ENCODE results near the gene PTX4.

The PTX4 gene

DNA sequence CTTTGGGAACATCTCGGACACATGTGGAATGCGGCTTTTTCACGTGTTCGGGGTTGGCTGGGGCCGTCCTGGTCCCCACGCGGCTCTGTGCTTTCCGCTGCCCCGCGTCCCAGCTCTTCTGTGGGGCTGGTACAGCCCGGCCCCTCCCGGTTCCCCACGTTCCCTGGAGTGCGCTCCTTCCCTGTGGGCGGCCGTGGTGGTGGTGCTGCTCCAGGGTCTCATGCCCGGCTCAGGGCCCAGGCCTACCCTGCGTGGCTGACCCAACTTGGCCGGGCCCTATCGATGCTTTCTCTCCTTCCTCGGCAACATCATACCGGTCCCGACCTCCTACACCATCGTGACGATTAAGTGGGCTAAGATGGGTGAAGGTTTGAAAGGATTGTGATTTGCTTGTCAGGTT, 7.7 kb upstream of the PTX4 start:
- H3K4me1 ChIP-seq (ENCODE audit: control insufficient read depth in 1 of 2, insufficient read depth in 2 of 2, low read length in 2 of 2) = peaks cover 13 to 27% of the 10 kb centered on the region in 2 donors
- H3K9me3 ChIP-seq (ENCODE audit: control insufficient read depth in 1 of 2, low read length in 2 of 2) = no peaks in the 10 kb centered on the region
- peaks cover 0 to 39% of the 10 kb centered on the region in 2 donors for H3K36me3 ChIP-seq (ENCODE audit: control insufficient read depth in 1 of 2, insufficient read depth in 2 of 2, low read length in 2 of 2)
- H3K27me3 ChIP-seq (ENCODE audit: low read depth, low read length) = no peaks in the 10 kb centered on the region
- H3K4me3 ChIP-seq (ENCODE audit: low read depth in 1 of 2, low read length in 2 of 2) = no peak overlapping the region
- H3K27ac ChIP-seq (ENCODE audit: low read length) = no peak overlapping the region

GRCh38 chr16:1495889-1496262, 7.1 kb upstream of the PTX4 start:
- Histone ChIP-seq H3K36me3 (ENCODE audit: control insufficient read depth in 1 of 2, insufficient read depth in 2 of 2, low read length in 2 of 2) (peaks cover 0 to 34% of the 10 kb centered on the region in 2 donors), H3K27me3 (ENCODE audit: low read depth, low read length) (no peaks in the 10 kb centered on the region), H3K4me3 (ENCODE audit: low read depth in 1 of 2, low read length in 2 of 2) (no peak overlapping the region), H3K9me3 (ENCODE audit: control insufficient read depth in 1 of 2, low read length in 2 of 2) (no peaks in the 10 kb centered on the region), H3K27ac (ENCODE audit: low read length) (no peak overlapping the region), H3K4me1 (ENCODE audit: control insufficient read depth in 1 of 2, insufficient read depth in 2 of 2, low read length in 2 of 2) (peaks cover 13 to 27% of the 10 kb centered on the region in 2 donors)

GRCh38 chr16:1495211-1495888, 6.6 kb upstream of the PTX4 start:
- H3K4me1 ChIP-seq (ENCODE audit: control insufficient read depth in 1 of 2, insufficient read depth in 2 of 2, low read length in 2 of 2) = peaks cover 13 to 27% of the 10 kb centered on the region in 2 donors
- no peaks in the 10 kb centered on the region for H3K9me3 ChIP-seq (ENCODE audit: control insufficient read depth in 1 of 2, low read length in 2 of 2)
- H3K27me3 ChIP-seq (ENCODE audit: low read depth, low read length) = no peaks in the 10 kb centered on the region
- peaks cover 0 to 29% of the 10 kb centered on the region in 2 donors for H3K36me3 ChIP-seq (ENCODE audit: control insufficient read depth in 1 of 2, insufficient read depth in 2 of 2, low read length in 2 of 2)
- no peak overlapping the region for H3K4me3 ChIP-seq (ENCODE audit: low read depth in 1 of 2, low read length in 2 of 2)
- H3K27ac ChIP-seq (ENCODE audit: low read length) = no peak overlapping the region

DNA sequence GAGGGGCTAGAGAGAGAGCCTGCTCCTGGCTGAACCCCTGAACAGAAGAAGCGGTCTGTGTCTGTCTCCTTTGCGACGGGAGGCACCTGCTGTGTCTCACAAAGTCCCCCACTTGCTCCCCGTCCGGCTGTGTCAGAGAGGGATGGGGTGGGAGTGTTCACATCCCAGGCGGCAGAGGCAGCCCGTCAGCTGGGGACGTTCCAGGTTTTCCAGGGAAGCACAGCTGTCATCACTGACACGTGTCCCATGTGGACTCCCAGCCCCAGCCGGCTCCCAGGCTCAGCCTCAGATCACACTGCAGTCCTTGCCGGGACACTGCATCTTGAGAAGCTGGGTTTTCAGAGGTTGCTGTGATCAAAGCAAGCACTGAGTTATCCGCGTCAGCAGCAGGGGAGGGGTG, 6.0 kb upstream of the PTX4 start:
- Histone ChIP-seq H3K9me3 (ENCODE audit: control insufficient read depth in 1 of 2, low read length in 2 of 2) (no peaks in the 10 kb centered on the region), H3K36me3 (ENCODE audit: control insufficient read depth in 1 of 2, insufficient read depth in 2 of 2, low read length in 2 of 2) (peaks cover 0 to 22% of the 10 kb centered on the region in 2 donors), H3K27me3 (ENCODE audit: low read depth, low read length) (no peaks in the 10 kb centered on the region), H3K4me3 (ENCODE audit: low read depth in 1 of 2, low read length in 2 of 2) (peak overlapping the region; percentile 65 to 93), H3K27ac (ENCODE audit: low read length) (no peak overlapping the region), H3K4me1 (ENCODE audit: control insufficient read depth in 1 of 2, insufficient read depth in 2 of 2, low read length in 2 of 2) (peaks cover 13 to 27% of the 10 kb centered on the region in 2 donors)

- Histone ChIP-seq H3K4me3 (ENCODE audit: low read depth in 1 of 2, low read length in 2 of 2) (peak overlapping the region; percentile 65 to 93), H3K9me3 (ENCODE audit: control insufficient read depth in 1 of 2, low read length in 2 of 2) (no peaks in the 10 kb centered on the region), H3K27ac (ENCODE audit: low read length) (no peak overlapping the region), H3K36me3 (ENCODE audit: control insufficient read depth in 1 of 2, insufficient read depth in 2 of 2, low read length in 2 of 2) (peaks cover 0 to 18% of the 10 kb centered on the region in 2 donors), H3K4me1 (ENCODE audit: control insufficient read depth in 1 of 2, insufficient read depth in 2 of 2, low read length in 2 of 2) (peaks cover 13 to 27% of the 10 kb centered on the region in 2 donors), H3K27me3 (ENCODE audit: low read depth, low read length) (no peaks in the 10 kb centered on the region)
Measured at GRCh38 chr16:1494129-1494640, 5.4 kb upstream of the PTX4 start.

- Histone ChIP-seq H3K4me1 (ENCODE audit: control insufficient read depth in 1 of 2, insufficient read depth in 2 of 2, low read length in 2 of 2) (peaks cover 13 to 27% of the 10 kb centered on the region in 2 donors), H3K4me3 (ENCODE audit: low read depth in 1 of 2, low read length in 2 of 2) (peak overlapping the region; percentile 65 to 93), H3K36me3 (ENCODE audit: control insufficient read depth in 1 of 2, insufficient read depth in 2 of 2, low read length in 2 of 2) (peaks cover 0 to 17% of the 10 kb centered on the region in 2 donors), H3K27ac (ENCODE audit: low read length) (no peak overlapping the region), H3K27me3 (ENCODE audit: low read depth, low read length) (no peaks in the 10 kb centered on the region), H3K9me3 (ENCODE audit: control insufficient read depth in 1 of 2, low read length in 2 of 2) (no peaks in the 10 kb centered on the region)
Measured at GRCh38 chr16:1493746-1494094, 5.0 kb upstream of the PTX4 start.

GRCh38 chr16:1492923-1493745, 4.4 kb upstream of the PTX4 start, which contains the start of gene TELO2:
TELO2 (plus strand) TSS chr16:1493360; CDS start chr16:1494282, 922 bp downstream.
- peak within 1 kb of the TSS; percentile 69 to 93 for H3K4me3 ChIP-seq (ENCODE audit: low read depth in 1 of 2, low read length in 2 of 2)
- H3K9me3 ChIP-seq (ENCODE audit: control insufficient read depth in 1 of 2, low read length in 2 of 2) = no peaks in the 10 kb centered on the region
- peaks cover 0 to 17% of the 10 kb centered on the region in 2 donors for H3K36me3 ChIP-seq (ENCODE audit: control insufficient read depth in 1 of 2, insufficient read depth in 2 of 2, low read length in 2 of 2)
- peaks cover 13 to 27% of the 10 kb centered on the region in 2 donors for H3K4me1 ChIP-seq (ENCODE audit: control insufficient read depth in 1 of 2, insufficient read depth in 2 of 2, low read length in 2 of 2)
- H3K27ac ChIP-seq (ENCODE audit: low read length) = peak within 1 kb of the TSS; percentile 86
- H3K27me3 ChIP-seq (ENCODE audit: low read depth, low read length) = no peaks in the 10 kb centered on the region

GRCh38 chr16:1492082-1492922, 3.6 kb upstream of the PTX4 start:
- Histone ChIP-seq H3K36me3 (ENCODE audit: control insufficient read depth in 1 of 2, insufficient read depth in 2 of 2, low read length in 2 of 2) (peaks cover 0 to 12% of the 10 kb centered on the region in 2 donors), H3K27ac (ENCODE audit: low read length) (peak overlapping the region; percentile 86), H3K9me3 (ENCODE audit: control insufficient read depth in 1 of 2, low read length in 2 of 2) (no peaks in the 10 kb centered on the region), H3K27me3 (ENCODE audit: low read depth, low read length) (no peaks in the 10 kb centered on the region), H3K4me1 (ENCODE audit: control insufficient read depth in 1 of 2, insufficient read depth in 2 of 2, low read length in 2 of 2) (peaks cover 13 to 27% of the 10 kb centered on the region in 2 donors), H3K4me3 (ENCODE audit: low read depth in 1 of 2, low read length in 2 of 2) (peak overlapping the region; percentile 69 to 93)

DNA sequence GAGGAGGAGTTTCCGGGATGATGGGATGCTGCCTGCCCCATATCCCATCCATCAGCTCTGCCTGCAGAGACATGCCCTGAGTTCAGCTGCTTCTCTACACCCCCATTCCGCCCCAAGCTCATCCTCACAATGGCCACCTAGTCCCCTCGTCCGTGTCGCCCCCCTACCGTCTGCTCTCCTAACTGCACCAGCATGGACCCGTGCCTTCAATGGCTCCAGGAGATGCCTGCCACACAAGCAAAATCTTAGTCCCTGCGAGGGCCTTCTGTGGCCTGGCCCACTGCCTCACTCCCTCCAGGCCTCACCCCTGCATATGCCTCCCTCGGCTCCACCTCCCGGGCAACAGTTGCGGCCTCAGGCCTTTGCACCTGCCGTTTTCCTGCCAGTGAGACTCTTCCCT, 2.6 kb upstream of the PTX4 start:
- Histone ChIP-seq H3K27ac (ENCODE audit: low read length) (no peak overlapping the region), H3K4me1 (ENCODE audit: control insufficient read depth in 1 of 2, insufficient read depth in 2 of 2, low read length in 2 of 2) (peaks cover 13 to 27% of the 10 kb centered on the region in 2 donors), H3K4me3 (ENCODE audit: low read depth in 1 of 2, low read length in 2 of 2) (no peak overlapping the region), H3K36me3 (ENCODE audit: control insufficient read depth in 1 of 2, insufficient read depth in 2 of 2, low read length in 2 of 2) (peaks cover 0 to 2% of the 10 kb centered on the region in 2 donors), H3K27me3 (ENCODE audit: low read depth, low read length) (no peaks in the 10 kb centered on the region), H3K9me3 (ENCODE audit: control insufficient read depth in 1 of 2, low read length in 2 of 2) (no peaks in the 10 kb centered on the region)

DNA sequence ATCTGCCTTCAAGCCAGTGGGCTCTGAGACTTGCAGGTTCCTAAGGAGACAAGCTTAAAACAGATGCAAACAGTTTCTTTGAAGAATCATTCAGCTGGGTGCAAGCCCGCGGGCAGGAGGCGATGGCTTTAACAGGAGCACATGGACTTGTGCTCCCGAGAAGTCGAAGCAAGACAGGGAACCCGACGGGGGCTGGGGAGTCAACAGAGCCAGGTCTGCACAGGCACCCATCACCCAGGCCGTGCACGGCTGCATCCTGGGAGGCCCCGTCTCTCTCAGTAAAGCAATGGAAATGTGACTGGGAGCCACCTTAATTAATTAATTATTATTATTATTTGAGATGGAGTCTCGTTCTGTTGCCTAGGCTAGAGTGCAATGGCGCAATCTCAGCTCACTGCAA, 333 bp upstream of the PTX4 start:
- no peaks in the 10 kb centered on the region for H3K27me3 ChIP-seq (ENCODE audit: low read depth, low read length)
- H3K36me3 ChIP-seq (ENCODE audit: control insufficient read depth in 1 of 2, insufficient read depth in 2 of 2, low read length in 2 of 2) = no peaks in the 10 kb centered on the region
- H3K4me1 ChIP-seq (ENCODE audit: control insufficient read depth in 1 of 2, insufficient read depth in 2 of 2, low read length in 2 of 2) = peaks cover 6 to 12% of the 10 kb centered on the region in 2 donors
- no peak overlapping the region for H3K4me3 ChIP-seq (ENCODE audit: low read depth in 1 of 2, low read length in 2 of 2)
- no peaks in the 10 kb centered on the region for H3K9me3 ChIP-seq (ENCODE audit: control insufficient read depth in 1 of 2, low read length in 2 of 2)
- H3K27ac ChIP-seq (ENCODE audit: low read length) = no peak overlapping the region
